ENCODE data around the gene ARMH4.
"Not testable (repeated sequence)": the region's sequence is repeated elsewhere in the genome, so short reads cannot be mapped to it uniquely, and the experiment has no call there.

ARMH4 gene

GRCh38 chr14:58145936-58146335, 6.1 kb downstream of the ARMH4 start:
- DNase-seq: no peak

- no peak for DNase-seq
Measured at GRCh38 chr14:58143106-58143505, 8.9 kb downstream of the ARMH4 start.

DNA sequence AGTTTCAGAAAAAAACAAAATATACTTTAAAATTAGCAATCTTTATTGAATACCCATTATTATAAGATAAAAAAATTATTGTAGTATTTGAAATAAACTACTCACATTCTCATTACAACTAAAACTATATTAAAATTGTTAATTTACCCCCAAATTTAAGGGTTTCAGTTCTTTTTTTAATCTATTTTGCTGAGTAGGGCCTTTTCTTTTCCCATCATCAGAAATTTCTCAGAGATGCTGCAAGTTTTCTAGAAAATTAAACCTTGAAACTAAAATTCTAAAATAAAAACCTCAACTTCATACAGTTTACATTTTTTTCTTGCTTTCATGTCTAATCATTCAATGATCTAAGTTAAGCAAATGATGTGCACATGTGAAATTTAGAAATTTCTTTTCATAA, 10.1 kb downstream of the ARMH4 start:
- DNase-seq: no peak

DNA sequence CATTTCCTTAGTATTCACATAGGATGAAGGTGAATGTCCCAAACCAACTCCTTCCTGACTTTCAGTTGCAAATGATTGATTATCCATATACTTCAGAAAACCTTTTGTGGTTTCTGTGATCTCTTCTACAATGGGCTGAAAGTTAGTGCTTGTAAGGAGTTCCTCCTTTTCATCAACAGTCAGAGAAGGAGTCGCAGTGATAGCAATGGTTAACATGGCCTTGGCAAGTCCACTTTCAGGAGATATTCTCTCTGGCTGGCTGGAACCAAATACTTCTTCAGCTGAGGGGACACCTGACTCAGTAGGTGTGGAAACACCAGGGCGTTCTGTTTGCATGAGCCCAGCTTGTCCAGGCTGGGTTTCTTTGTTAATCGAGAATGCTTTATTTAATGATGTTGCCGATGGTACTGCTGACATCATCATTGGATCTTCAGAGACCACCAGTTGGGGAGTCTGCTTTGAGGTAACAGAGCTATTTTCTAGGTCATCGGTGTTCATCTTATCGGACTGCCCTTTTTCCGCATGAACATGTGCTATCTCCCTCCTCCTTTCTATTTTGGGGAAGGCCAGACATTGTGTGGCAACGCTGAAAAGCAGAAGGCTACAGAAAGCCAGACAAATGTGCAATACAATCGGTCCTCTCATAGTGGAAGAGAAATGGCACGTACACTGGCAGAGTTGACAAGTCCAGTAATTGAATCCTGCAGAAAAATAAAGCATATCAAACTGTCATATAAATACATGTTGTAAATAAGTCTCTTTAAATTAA, 13.1 kb downstream of the ARMH4 start:
- no peak for DNase-seq

GRCh38 chr14:58138031-58138713, 13.8 kb downstream of the ARMH4 start:
- DNase-seq: no peak

DNA sequence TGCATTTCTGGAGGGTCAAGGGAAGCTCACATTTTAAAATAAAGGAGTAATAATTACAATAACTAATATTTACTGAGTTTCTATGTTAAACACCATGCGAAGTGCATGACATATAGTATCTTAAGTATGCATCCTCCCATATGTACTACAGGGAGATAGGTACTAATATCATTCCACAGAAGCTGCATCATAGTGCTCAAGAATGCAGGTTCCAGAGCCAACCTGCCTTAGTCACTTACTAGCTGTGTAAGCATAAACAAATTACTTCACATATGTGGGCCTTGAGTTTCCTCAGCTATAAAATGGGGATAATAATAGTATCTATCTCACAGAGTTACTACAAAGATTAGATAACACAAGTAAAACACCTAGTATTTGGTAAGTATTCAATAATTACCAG, 18.3 kb downstream of the ARMH4 start:
- no peak for DNase-seq

DNA sequence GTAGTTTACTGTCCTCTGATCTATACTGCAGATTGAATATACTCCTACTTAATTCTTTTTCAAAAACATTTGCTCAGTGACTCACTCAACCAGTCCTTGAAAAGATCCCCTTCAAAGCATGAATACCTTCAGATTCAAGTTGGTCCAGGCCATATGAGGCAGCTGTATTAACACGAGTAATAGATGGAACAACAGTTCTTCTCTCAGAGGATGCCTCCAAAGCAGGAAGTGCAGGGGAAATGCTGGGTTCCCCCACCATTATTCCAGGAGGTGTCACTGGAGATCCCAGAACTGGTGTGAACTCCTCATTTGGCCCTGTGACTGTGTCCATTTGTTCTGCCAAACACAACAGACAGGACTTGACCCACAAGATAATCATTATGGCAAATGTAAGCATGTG, 20.6 kb downstream of the ARMH4 start:
- no peak for DNase-seq

GRCh38 chr14:58130116-58130782, 21.8 kb downstream of the ARMH4 start:
- no peak for DNase-seq

GRCh38 chr14:58129208-58129607, 22.8 kb downstream of the ARMH4 start:
- DNase-seq: no peak

GRCh38 chr14:58128416-58128815, 23.6 kb downstream of the ARMH4 start:
- no peak for DNase-seq

- DNase-seq: not testable (repeated sequence)
Measured at GRCh38 chr14:58122546-58122945, 29.5 kb downstream of the ARMH4 start.

- DNase-seq: no peak
Measured at GRCh38 chr14:58121530-58122186, 30.4 kb downstream of the ARMH4 start.

GRCh38 chr14:58119381-58119780, 32.6 kb downstream of the ARMH4 start:
- DNase-seq: no peak

DNA sequence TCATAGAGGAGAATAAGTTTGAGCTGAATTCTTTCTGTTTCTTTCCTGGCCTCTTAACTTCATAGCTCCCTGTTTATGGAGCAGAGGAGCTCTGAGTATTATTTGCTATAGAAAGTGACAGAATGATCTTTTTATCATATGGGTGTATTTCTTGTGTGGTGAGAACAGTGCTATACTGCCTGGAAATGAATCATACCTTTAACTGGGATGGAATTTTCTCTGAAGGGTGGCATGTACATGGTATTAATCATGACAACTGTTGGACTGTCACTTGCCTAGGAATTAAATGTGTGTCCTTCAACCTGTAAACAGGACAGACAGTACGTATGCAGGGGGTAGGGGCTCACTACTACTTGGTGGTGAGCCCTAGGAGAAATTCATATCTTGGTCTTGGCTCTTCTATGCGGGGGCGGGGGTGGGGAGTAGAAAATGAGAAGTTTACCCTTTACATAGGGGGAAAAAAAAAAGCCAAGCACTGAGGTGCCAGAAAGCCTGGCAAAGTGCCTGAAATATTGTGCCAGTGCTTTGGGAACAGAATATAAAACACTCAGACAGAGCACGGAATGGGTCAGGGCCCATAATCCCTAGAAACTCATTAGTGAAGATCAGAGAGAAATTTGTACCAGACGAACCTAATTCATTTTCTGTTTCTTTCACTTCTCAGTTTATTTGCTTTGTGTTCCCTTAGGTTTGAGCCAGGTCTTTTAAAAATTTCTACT, 33.8 kb downstream of the ARMH4 start:
- no peak for DNase-seq

DNA sequence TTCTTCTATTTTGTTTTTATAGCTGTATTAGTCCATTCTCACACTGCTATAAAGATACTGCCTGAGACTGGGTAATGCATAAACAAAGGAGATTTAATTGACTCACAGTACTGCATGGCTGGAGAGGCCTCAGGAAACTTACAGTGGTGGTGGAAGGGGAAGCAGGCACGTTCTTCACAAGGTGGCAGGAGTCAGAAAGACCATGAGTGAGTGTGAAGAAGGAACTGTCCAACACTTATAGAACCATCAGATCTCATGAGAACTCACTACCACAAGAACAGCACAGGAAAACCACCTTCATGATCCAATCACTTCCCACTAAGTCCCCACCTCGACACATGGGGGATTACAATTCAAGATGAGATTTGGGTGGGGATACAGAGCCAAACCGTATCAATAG, 42.3 kb downstream of the ARMH4 start:
- no peak for DNase-seq

GRCh38 chr14:58108717-58109116, 43.3 kb downstream of the ARMH4 start:
- no peak for DNase-seq

DNA sequence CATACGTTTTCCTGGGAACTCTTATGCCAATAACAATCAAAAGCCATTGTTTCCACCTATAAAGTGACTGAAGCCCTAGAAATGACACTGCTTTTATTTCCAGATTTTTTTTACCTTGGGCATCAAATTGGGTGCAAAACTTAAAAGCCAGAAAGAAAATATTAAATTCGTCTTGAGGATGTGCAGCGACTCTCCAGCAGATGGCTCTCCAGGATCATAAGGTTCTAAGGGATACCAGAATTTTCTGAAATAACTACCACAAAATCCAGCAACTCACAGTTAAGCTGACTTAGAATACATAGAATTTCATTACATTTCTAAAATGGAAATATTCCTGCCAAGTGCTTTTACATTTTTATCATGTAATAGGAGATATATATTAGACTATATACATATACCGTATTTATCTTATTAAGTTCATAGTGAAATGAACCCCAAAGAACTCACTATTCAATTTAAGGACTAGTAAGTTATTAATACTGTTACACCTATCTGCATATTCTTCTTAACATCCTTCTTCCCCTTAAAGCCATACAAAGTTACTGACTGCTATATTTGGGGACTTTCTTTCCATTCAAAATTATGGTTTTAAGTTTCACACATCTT, 44.0 kb downstream of the ARMH4 start:
- DNase-seq: peak; percentile 40

DNA sequence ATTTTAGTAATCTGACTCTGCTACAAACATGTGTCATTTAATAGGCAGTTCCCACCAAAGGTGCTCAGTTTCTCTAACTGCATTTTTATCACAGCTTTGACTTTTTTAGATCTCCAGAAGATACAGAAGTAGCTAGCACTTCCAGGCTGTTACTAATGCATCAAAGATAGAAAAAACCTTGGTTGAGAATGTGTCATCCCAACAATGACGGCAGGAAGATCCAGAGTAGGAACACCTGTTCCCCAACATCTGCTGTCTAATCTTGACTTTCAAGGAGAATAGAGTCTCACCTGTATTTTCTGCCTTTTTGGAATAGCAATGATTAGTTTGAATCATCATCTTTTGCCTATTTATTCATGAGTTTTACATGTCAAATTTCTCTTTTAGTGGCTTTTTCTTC, 45.0 kb downstream of the ARMH4 start:
- no peak for DNase-seq

DNA sequence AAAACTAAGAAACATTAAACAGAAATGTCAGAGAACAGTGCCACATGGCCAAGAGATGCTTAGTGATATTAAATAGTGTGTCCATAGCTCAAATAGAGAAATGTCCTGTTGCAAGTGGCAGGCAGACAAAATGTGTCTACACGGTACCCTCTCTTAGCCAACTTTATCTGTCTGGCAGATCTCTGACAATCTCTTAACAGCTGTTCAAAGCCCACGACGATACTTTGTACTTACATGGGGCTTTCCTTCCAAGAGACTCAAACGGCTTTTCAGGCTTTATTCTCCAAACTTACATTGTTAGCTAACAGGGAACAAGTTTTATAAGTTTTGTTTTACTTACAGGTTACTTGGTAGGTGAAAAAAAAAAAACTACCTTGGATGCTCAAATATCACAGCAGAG, 45.6 kb downstream of the ARMH4 start:
- no peak for DNase-seq

DNA sequence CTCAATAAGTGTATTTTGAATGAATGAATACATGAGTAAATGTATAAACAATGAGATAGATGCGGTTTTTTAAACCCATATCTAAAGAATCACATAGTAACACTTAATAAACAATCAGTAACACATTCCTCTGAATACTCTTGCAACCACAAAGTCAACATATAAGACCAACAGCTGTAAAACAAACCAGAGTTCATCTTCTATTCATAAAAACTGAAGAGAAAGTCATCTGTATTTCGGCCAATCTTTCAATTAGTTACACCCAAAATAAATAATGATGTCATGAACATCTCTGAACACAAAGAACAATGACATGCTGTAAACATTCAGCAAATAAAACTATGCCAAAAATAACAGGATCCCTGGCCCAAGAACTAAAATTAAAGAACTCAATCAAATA, 47.2 kb downstream of the ARMH4 start:
- DNase-seq: no peak

DNA sequence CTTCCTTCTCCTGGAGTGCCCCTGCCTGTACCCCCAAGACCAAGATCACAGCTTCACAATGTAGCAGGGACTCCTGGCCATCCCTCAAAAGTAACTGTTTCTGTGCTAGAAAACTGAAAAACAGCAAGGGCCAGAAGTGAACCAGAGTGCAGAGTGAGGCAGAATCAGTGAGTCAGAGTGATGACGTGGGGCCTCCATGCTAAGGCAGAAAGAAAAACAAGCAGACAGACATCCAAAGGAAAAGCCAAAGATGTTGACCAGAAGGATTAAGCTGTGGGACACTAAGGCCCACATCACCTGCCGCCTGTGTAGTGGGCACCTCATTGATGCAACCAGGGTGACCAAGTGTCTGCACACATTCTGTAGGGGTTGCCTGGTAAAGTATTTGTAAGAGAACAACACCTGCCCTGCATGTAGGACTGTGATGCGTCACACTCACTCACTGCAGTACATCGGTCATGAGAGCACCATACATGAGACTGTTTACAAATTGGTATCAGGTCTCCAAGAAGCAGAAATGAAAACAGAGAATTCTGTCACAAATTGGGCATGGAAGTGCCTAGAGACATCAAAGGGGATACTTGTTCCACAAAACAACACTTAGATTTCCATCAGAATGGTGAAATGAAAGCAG, 51.2 kb downstream of the ARMH4 start:
- no peak for DNase-seq

- DNase-seq: no peak
Measured at GRCh38 chr14:58099682-58100081, 52.3 kb downstream of the ARMH4 start.
